C4-2B (cell line): ENCODE results near the gene ATF7.
"Not testable (repeated sequence)": the region's sequence is repeated elsewhere in the genome, so short reads cannot be mapped to it uniquely, and the experiment has no call there.

Experiments used
- H3K27ac ChIP-seq: fragments of 450-650 bp; 2 replicates; pipeline ENCODE4 v1.5.1; 2017
- ZFX ChIP-seq: fragments of 450-650 bp; IDR thresholded peaks from 2 replicates; pipeline ENCODE4 v1.6.1; 2017
- TF ChIP-seq, protein P1 (sequence below): fragments of 450-650 bp; conservative IDR thresholded peaks from 2 replicates; pipeline ENCODE4 v1.5.1; 2017; ENCODE audit warnings: mild to moderate bottlenecking

Gene ATF7

DNA sequence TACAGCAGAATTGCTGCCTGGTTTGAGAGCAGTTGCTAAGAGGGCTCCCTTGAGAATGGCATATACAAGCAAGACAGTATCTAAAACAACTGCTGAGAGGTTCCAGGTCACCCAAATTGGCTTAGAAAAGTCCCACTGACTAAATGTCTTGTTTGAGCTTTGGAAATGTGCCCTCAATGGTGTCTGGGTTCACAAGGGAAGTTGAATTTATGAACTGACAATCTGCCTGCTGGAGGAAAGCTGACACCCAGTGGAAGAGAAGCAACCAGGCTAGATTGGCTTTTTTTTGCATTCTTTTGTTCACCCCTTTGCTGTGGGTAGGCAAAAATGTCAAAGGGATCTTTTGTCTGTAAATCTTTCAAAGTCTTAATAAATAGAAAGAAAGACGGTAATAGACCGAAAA, 74.3 kb downstream of the ATF7 start:
- no peak overlapping the region for H3K27ac ChIP-seq

DNA sequence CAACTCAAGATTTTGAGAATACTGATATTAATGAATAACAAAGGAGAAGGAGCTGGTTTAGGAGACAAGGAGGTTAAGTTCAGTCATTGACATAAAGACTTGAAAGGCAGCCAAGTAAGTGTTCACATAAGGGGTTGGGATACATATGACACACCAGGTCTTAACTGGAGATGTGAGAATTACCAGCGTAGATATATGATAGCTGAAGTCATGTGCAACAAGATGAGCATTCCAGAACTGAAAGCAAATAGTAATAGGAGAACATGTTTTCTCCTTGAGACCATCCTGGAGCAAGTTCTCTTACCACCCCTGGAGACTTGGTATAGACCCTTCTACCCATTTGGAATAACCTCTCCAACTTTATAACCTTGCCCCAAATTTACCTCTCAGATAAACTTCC, 75.6 kb downstream of the ATF7 start:
- TF ChIP-seq, protein P1, sequence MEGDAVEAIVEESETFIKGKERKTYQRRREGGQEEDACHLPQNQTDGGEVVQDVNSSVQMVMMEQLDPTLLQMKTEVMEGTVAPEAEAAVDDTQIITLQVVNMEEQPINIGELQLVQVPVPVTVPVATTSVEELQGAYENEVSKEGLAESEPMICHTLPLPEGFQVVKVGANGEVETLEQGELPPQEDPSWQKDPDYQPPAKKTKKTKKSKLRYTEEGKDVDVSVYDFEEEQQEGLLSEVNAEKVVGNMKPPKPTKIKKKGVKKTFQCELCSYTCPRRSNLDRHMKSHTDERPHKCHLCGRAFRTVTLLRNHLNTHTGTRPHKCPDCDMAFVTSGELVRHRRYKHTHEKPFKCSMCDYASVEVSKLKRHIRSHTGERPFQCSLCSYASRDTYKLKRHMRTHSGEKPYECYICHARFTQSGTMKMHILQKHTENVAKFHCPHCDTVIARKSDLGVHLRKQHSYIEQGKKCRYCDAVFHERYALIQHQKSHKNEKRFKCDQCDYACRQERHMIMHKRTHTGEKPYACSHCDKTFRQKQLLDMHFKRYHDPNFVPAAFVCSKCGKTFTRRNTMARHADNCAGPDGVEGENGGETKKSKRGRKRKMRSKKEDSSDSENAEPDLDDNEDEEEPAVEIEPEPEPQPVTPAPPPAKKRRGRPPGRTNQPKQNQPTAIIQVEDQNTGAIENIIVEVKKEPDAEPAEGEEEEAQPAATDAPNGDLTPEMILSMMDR: no peak
- TF ChIP-seq ZFX: no peak
- no peak overlapping the region for H3K27ac ChIP-seq

More for the DNA sequence above, 74.3 kb downstream of the ATF7 start:
- no peak for TF ChIP-seq ZFX
- TF ChIP-seq, protein P1: no peak

DNA sequence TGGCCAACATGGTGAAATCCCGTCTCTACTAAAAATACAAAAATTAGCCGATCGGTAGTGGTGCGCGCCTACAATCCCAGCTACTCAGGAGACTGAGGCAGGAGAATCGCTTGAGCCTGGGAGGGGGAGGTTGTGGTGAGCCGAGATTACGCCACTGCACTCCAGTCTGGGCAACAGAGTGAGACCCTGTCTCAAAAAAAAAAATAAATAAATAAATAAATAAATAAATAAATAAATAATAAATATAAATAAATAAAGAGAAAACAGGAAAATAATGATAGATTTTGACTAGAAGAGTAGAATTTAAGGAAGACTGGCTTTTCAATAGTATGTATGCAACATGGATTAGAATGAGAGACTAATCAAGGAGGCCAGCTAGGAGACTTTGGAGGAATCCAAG, 76.1 kb downstream of the ATF7 start:
- not testable (repeated sequence) for H3K27ac ChIP-seq

DNA sequence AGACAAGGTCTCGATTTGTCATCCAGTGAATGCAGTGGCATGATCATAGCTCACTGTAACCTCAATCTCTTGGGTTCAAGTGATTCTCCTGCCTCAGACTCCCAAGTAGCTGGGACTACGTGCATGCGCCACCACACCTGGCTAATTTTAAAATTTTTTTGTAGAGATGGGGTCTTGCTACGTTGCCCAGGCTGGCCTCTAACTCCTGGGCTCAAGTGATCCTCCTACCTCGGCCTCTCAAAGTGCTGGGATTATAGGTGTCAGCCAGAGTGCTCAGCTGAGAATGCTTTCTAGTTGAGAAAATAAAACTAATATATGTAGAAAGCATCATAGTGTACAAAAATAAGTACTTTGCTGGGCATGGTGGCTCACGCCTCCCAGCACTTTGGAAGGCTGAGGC, 77.8 kb downstream of the ATF7 start:
- H3K27ac ChIP-seq: not testable (repeated sequence)

DNA sequence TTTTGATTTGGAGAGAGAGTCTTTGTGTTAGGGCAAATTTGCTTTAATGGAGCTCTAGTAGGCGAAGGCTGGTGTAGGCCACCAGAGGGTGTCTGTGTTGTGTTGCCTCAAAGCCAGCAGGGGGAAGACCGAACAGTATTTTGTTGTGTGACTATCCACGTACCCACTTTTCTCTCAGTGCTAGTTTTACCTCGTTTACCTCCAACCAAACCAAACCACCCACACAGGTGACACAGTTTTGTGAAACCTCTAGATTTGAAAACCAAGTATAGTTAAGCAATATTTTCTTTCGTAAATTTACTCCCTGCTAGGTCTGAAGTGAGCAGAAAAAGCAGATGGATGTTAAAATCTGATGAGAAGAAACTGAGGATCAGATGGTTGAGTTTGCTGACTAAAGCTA, 82.6 kb downstream of the ATF7 start:
- TF ChIP-seq ZFX: no peak
- TF ChIP-seq, protein P1: peak; percentile 90
- H3K27ac ChIP-seq: no peak overlapping the region

DNA sequence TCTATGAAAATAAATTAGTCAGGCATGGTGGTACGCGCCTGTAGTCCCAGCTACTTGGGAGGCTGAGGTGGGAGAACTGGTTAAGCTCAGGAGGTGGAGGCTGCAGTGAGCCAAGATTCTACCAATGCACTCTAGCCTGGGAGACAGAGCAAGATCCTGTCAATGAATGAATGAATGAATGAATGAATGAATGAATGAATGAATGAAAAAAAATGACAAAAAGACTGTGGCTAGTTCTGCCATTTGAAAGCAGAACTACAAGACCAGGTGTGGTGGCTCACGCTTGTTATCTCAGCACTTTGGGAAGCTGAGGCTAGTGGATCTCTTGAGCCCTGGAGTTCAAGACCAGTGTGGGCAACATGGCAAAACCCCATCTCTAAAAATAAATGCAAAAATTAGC, 86.7 kb downstream of the ATF7 start:
- H3K27ac ChIP-seq: peak overlapping the region; percentile 70
- no peak for TF ChIP-seq ZFX
- TF ChIP-seq, protein P1: no peak

DNA sequence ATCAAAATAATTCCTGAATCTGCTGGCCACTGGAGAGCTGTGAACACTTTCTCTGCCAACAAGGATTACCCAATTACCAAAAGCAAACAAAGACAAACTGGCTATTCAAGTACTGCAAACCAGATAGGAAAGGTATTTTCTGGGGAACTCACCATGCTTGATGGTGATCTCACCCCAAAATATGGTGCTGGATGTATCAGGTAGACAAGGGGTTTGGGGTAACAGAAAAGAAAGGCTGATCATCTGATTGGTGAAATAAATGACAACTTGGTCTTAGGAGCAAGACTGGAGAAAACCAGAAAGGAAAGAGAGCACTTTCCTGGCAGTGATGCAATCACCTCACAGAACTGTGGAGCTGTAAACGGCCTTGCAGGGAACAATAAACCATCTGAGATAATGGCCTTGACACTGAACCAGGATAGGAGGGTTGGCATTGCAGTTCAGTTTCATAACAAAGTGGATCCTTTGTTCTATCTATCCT, 87.9 kb downstream of the ATF7 start:
- no peak for TF ChIP-seq ZFX
- TF ChIP-seq, protein P1: no peak
- H3K27ac ChIP-seq: peak overlapping the region; percentile 70; the same call in 1 of the 2 replicates

DNA sequence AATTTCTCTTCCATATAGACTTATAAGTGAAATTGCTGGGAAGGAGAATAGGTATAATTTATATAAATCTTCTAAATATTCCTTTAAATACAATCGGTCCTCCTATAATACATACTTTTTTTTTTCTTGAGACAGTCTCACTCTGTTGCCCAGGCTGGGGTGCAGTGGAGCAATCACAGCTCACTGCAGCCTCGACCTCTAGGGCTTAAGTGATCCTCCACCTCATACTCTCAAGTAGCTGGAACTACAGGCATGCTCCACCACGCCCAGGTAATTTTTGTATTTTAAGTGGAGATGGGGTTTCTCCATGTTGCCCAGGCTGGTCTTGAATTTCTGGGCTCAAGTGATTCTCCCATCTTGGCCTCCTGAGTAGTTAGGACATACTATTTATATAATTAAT, 89.2 kb downstream of the ATF7 start:
- TF ChIP-seq, protein P1: no peak
- no peak for TF ChIP-seq ZFX

More for the DNA sequence above, 89.2 kb downstream of the ATF7 start:
- H3K27ac ChIP-seq: peak overlapping the region; percentile 70; the same call in 1 of the 2 replicates
